Measurements from ENCODE around the gene AIP.

The AIP gene

GRCh38 chr11:67493548-67494370, 10.9 kb downstream of the AIP start:
- ChIA-PET CTCF (interaction anchor here (2.5 kb wide), 1 partner anchor 92 kb away, joined by 15 read pairs; the partner anchor contains the start of gene PPP1CA), POLR2A (interaction anchor here (1.3 kb wide), 1 partner anchor 11 kb away, joined by 3 read pairs; the partner anchor contains the start of gene AIP)
- no peak for DNase-seq (ENCODE audit: extremely low spot score)
- no peak for TF ChIP-seq CTCF (IDR thresholded peaks at IDR 0.05; ENCODE audit: control extremely low read depth, extremely low read depth, low read depth, missing control alignments)

GRCh38 chr11:67494371-67495233, 11.8 kb downstream of the AIP start:
- DNase-seq (ENCODE audit: extremely low spot score): no peak
- POLR2A ChIA-PET: no interaction called here
- TF ChIP-seq CTCF (IDR thresholded peaks at IDR 0.05; ENCODE audit: control extremely low read depth, extremely low read depth, low read depth, missing control alignments): no peak
- CTCF ChIA-PET: interaction anchor here (2.5 kb wide), 1 partner anchor 93 kb away, joined by 15 read pairs; the partner anchor contains the start of gene PPP1CA

GRCh38 chr11:67495234-67496005, 12.6 kb downstream of the AIP start:
- no peak for TF ChIP-seq CTCF (IDR thresholded peaks at IDR 0.05; ENCODE audit: control extremely low read depth, extremely low read depth, low read depth, missing control alignments)
- no peak for DNase-seq (ENCODE audit: extremely low spot score)
- POLR2A ChIA-PET: no interaction called here
- CTCF ChIA-PET: no interaction called here

- DNase-seq (ENCODE audit: extremely low spot score): no peak
- TF ChIP-seq CTCF (IDR thresholded peaks at IDR 0.05; ENCODE audit: control extremely low read depth, extremely low read depth, low read depth, missing control alignments): no peak
- CTCF ChIA-PET: no interaction called here
- POLR2A ChIA-PET: no interaction called here
These were observed 13.3 kb downstream of the AIP start for GRCh38 chr11:67496113-67496512.

- POLR2A ChIA-PET: interaction anchor here (0.5 kb wide), 1 partner anchor 9 kb away, joined by 4 read pairs; no protein-coding TSS in a partner anchor
- TF ChIP-seq CTCF (IDR thresholded peaks at IDR 0.05; ENCODE audit: control extremely low read depth, extremely low read depth, low read depth, missing control alignments): no peak
- CTCF ChIA-PET: interaction anchor here (1.1 to 1.3 kb wide), 2 partner anchors 11 to 58 kb away, joined by 3 read pairs; no protein-coding TSS in a partner anchor
- DNase-seq (ENCODE audit: extremely low spot score): no peak
These were observed 14.9 kb downstream of the AIP start for GRCh38 chr11:67497656-67498291.

Measured in GM10248 (cell line).